HAP-1 (cell line): ENCODE results near the gene LMBR1.
A peak's percentile ranks its signal among the peaks of the same experiment; 100 is the strongest.
"Not testable (repeated sequence)": the region's sequence is repeated elsewhere in the genome, so short reads cannot be mapped to it uniquely, and the experiment has no call there.

ENCODE experiments used
- DNase-seq, 2 experiments: peaks; one replicate each; pipeline ENCODE4 v3.0.0-alpha.2; 2016 to 2020; ENCODE audit warnings: low spot score in 2 of 2
- H3K27me3 ChIP-seq: fragments of 250-450 bp; sonication (Bioruptor Pico); 2 replicates; pipeline ENCODE4 v1.5.1; 2020; ENCODE audit warnings: low read depth, mild to moderate bottlenecking, moderate library complexity
- H3K36me3 ChIP-seq: fragments of 250-450 bp; sonication (Bioruptor Pico); replicated peaks from 2 replicates; pipeline ENCODE4 v1.5.1; 2020; ENCODE audit warnings: mild to moderate bottlenecking
- H3K4me1 ChIP-seq: fragments of 250-450 bp; sonication (Bioruptor Pico); 2 replicates; pipeline ENCODE4 v1.5.1; 2020; ENCODE audit warnings: mild to moderate bottlenecking
- H3K4me3 ChIP-seq: fragments of 250-450 bp; sonication (Bioruptor Pico); 2 replicates; pipeline ENCODE4 v1.5.1; 2020; ENCODE audit warnings: mild to moderate bottlenecking, moderate library complexity
- H3K9me3 ChIP-seq: fragments of 250-450 bp; sonication (Bioruptor Pico); 2 replicates; pipeline ENCODE4 v1.5.1; 2020; ENCODE audit warnings: mild to moderate bottlenecking, moderate library complexity
- in situ Hi-C: fragments of 300-500 bp; cut with MboI; formaldehyde crosslinking; loops from 3 replicates; pipeline ENCODE4 v1.14.3; 2020; ENCODE audit warnings: low sequenced_read_pairs, inconsistent platforms, mixed read lengths

Gene LMBR1

DNA sequence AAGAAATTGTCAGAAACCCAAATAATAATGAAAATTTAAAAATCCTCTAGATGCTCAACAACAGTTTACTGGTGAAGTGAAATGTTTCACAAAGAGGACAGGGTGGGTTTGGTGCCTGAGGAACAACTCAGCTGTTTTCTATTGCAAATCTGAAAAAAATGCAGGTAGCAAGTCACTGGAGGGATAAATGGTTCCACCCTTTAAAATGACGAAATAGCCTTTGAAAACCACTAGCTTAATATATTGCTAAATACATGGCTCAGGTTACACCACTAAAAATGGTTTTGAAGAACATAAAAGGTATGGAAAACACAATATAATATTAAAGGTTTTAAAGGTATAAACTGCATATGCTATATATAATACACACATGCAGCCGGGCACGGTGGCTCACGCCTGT, 69.5 kb downstream of the LMBR1 start:
- H3K36me3 ChIP-seq, result no peaks in the 10 kb centered on the region
- no peaks in the 10 kb centered on the region for H3K9me3 ChIP-seq
- H3K4me3 ChIP-seq, result no peak overlapping the region
- H3K4me1 ChIP-seq, result no peaks in the 10 kb centered on the region
- in situ Hi-C loops, result loop anchor here (25.0 kb wide), 1 partner anchor 1011 kb away; the partner anchor contains the start of gene SHH
- H3K27me3 ChIP-seq, result no peaks in the 10 kb centered on the region
- DNase-seq, result no peak

DNA sequence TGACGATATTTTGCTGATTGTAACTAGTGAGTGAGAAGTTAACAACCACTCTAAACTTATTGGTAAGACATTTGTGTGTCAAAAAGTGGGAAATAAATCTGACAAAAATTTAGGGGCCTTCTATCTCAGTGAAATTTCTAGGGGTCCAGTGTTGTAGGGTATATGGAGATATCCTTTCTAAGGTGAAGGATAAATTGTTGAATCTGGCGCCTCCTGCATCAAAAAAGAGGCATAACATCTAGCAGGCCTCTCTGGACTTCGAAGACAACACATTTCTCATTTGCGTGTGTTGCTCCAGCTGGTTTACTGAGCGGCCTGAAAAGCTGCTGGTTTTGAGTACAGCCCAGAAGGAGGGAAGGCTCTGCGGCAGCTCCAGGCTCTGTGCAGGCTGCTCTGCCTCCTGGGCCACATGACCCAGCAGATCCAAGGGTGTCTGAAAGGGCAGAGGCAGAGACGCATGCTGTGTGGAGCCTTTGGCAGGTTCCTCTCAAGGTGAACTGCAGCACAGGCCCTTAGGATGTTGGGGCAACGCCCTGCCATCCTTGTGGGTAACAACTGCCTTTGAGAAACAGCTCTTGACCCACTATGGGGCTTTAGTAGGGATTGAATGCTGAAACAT, 72.4 kb downstream of the LMBR1 start:
- in situ Hi-C loops, result loop anchor here (25.0 kb wide), 1 partner anchor 1008 kb away; the partner anchor contains the start of gene SHH
- Histone ChIP-seq H3K4me1 (no peaks in the 10 kb centered on the region), H3K36me3 (no peaks in the 10 kb centered on the region), H3K27me3 (no peaks in the 10 kb centered on the region), H3K9me3 (no peaks in the 10 kb centered on the region), H3K4me3 (no peak overlapping the region)
- no peak for DNase-seq

GRCh38 chr7:156819733-156820295, 73.2 kb downstream of the LMBR1 start:
- no peaks in the 10 kb centered on the region for H3K9me3 ChIP-seq
- no peak for DNase-seq
- in situ Hi-C loops, result loop anchor here (25.0 kb wide), 1 partner anchor 1008 kb away; the partner anchor contains the start of gene SHH

DNA sequence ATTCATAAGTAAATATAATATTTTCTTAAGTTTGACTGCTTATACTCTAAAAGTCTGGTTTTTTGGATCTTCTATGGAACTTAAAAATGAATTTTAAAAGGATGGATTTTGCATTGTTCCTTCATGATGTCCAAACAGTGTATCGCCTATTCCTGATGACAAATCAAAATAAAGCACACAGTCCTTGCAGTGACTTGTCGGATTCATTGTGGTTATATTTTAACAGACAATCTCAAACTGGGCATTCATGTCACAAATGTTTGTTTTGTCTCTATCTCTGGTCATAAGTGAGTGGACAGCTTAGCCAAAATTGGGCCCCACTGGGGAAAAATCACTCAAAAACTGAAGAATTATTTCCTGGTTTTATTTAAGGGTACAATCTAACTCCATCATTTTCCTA, 74.8 kb downstream of the LMBR1 start:
- H3K4me3 ChIP-seq, result no peak overlapping the region
- no peaks in the 10 kb centered on the region for H3K9me3 ChIP-seq
- H3K27me3 ChIP-seq, result no peaks in the 10 kb centered on the region
- H3K4me1 ChIP-seq, result no peaks in the 10 kb centered on the region
- H3K36me3 ChIP-seq, result no peaks in the 10 kb centered on the region
- DNase-seq, result no peak
- in situ Hi-C loops, result loop anchor here (25.0 kb wide), 1 partner anchor 1006 kb away; the partner anchor contains the start of gene SHH

More at GRCh38 chr7:156819733-156820295, 73.2 kb downstream of the LMBR1 start:
- Histone ChIP-seq H3K27me3 (no peaks in the 10 kb centered on the region), H3K4me3 (no peak overlapping the region), H3K36me3 (no peaks in the 10 kb centered on the region), H3K4me1 (no peaks in the 10 kb centered on the region)

GRCh38 chr7:156816943-156817572, 75.9 kb downstream of the LMBR1 start:
- no peaks in the 10 kb centered on the region for H3K27me3 ChIP-seq
- DNase-seq, result peak in 1 of 2 experiments; percentile 16
- no peaks in the 10 kb centered on the region for H3K9me3 ChIP-seq
- in situ Hi-C loops, result loop anchor here (25.0 kb wide), 1 partner anchor 1005 kb away; the partner anchor contains the start of gene SHH
- no peaks in the 10 kb centered on the region for H3K4me1 ChIP-seq
- no peaks in the 10 kb centered on the region for H3K36me3 ChIP-seq
- H3K4me3 ChIP-seq, result no peak overlapping the region

GRCh38 chr7:156811706-156812105, 81.3 kb downstream of the LMBR1 start:
- no peaks in the 10 kb centered on the region for H3K36me3 ChIP-seq
- no peak overlapping the region for H3K4me3 ChIP-seq
- in situ Hi-C loops, result loop anchor here (25.0 kb wide), 1 partner anchor 999 kb away; the partner anchor contains the start of gene SHH
- H3K4me1 ChIP-seq, result no peaks in the 10 kb centered on the region
- H3K9me3 ChIP-seq, result no peaks in the 10 kb centered on the region
- no peaks in the 10 kb centered on the region for H3K27me3 ChIP-seq
- no peak for DNase-seq

GRCh38 chr7:156803656-156804055, 89.3 kb downstream of the LMBR1 start:
- H3K27me3 ChIP-seq, H3K9me3 ChIP-seq, DNase-seq, H3K4me1 ChIP-seq, H3K36me3 ChIP-seq, H3K4me3 ChIP-seq: not testable (repeated sequence)
- in situ Hi-C loops, result loop anchor here (25.0 kb wide), 1 partner anchor 991 kb away; the partner anchor contains the start of gene SHH

- H3K4me3 ChIP-seq, result no peak overlapping the region
- no peaks in the 10 kb centered on the region for H3K9me3 ChIP-seq
- DNase-seq, result no peak
- no peaks in the 10 kb centered on the region for H3K36me3 ChIP-seq
- in situ Hi-C loops, result loop anchor here (25.0 kb wide), 1 partner anchor 990 kb away; the partner anchor contains the start of gene SHH
- H3K4me1 ChIP-seq, result no peaks in the 10 kb centered on the region
- H3K27me3 ChIP-seq, result no peaks in the 10 kb centered on the region
These were observed 90.8 kb downstream of the LMBR1 start for GRCh38 chr7:156802214-156802613.

DNA sequence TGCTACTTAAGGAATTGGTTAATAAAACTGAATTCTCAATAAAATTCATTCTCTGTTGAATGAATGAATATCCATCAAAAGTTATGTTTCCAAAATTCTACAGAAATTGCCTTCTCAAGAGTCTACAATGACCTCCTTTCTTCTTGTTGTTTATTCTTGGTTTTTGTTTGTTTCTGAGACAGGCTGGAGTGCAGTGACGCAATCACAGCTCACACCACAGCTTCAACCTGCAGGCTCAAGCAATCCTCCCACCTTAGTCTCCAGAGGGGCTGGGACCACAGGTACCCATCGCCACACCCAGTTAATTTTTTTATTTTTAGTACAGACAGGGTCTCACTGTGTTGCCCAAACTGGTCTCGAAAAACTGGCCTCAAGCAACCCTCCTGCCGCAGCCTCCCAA, 97.6 kb downstream of the LMBR1 start:
- H3K9me3 ChIP-seq, result no peaks in the 10 kb centered on the region
- no peaks in the 10 kb centered on the region for H3K27me3 ChIP-seq
- no peak overlapping the region for H3K4me3 ChIP-seq
- DNase-seq, result no peak
- H3K4me1 ChIP-seq, result peaks cover 6% of the 10 kb centered on the region
- peaks cover 3% of the 10 kb centered on the region; the same call in 1 of the 2 replicates for H3K36me3 ChIP-seq
- in situ Hi-C loops, result no loop called here

GRCh38 chr7:156793334-156793733, 99.6 kb downstream of the LMBR1 start:
- H3K27me3 ChIP-seq, result no peaks in the 10 kb centered on the region

GRCh38 chr7:156792611-156793010, 100.4 kb downstream of the LMBR1 start:
- Histone ChIP-seq H3K9me3 (no peaks in the 10 kb centered on the region), H3K4me1 (peaks cover 6% of the 10 kb centered on the region), H3K27me3 (no peaks in the 10 kb centered on the region), H3K4me3 (no peak overlapping the region), H3K36me3 (peaks cover 3% of the 10 kb centered on the region; the same call in 1 of the 2 replicates)
- peak in 1 of 2 experiments; percentile 9 for DNase-seq
- in situ Hi-C loops, result no loop called here

More at GRCh38 chr7:156793334-156793733, 99.6 kb downstream of the LMBR1 start:
- DNase-seq, result no peak
- Histone ChIP-seq H3K4me1 (peaks cover 6% of the 10 kb centered on the region), H3K4me3 (no peak overlapping the region), H3K36me3 (peaks cover 3% of the 10 kb centered on the region; the same call in 1 of the 2 replicates), H3K9me3 (no peaks in the 10 kb centered on the region)
- in situ Hi-C loops, result no loop called here

DNA sequence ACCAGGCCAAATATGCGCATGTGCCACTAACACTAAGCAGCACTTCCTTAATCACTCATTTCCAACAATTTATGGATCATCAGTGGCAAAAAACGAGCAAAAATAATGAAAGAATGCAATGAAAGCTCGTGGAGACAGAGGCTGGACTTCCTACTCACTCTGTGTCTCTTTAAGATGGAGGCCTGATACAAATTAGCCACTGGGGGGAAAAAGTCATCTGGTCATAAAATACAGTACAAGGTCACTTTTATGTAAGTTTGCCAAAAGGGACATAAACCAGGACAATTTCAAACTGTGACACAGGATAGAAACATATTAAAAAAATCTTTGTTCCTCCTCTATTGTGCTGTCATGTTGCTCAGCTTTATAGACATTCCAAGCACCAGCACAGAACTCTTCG, 101.7 kb downstream of the LMBR1 start:
- in situ Hi-C loops, result no loop called here
- DNase-seq, result no peak
- Histone ChIP-seq H3K36me3 (peaks cover 3% of the 10 kb centered on the region; the same call in 1 of the 2 replicates), H3K4me3 (no peak overlapping the region), H3K27me3 (no peaks in the 10 kb centered on the region), H3K4me1 (peaks cover 3% of the 10 kb centered on the region; the same call in 1 of the 2 replicates), H3K9me3 (no peaks in the 10 kb centered on the region)

DNA sequence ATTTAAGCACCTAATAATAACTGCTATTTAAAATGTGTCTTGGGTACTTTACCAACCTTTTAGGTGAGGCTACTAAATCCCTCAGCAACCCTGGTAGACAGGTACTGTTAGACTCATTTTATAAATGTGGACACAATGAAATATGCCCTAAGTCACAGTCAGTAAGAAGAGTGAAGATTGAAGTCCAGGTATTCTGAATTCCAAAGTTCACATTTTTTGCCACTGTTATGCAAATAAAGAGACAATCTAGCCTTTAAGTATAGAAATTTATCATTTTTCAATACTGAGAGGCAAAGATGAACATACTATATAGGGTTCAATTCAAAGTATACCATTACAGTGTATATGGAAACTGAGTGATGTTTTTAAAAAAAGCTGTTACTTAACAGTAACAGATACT, 102.7 kb downstream of the LMBR1 start:
- in situ Hi-C loops, result no loop called here
- no peak for DNase-seq
- no peaks in the 10 kb centered on the region for H3K9me3 ChIP-seq
- H3K36me3 ChIP-seq, result no peaks in the 10 kb centered on the region
- H3K4me1 ChIP-seq, result peaks cover 3% of the 10 kb centered on the region; the same call in 1 of the 2 replicates
- no peaks in the 10 kb centered on the region for H3K27me3 ChIP-seq
- no peak overlapping the region for H3K4me3 ChIP-seq
